ENCODE results near the gene KRTAP5-3. TPM values are rescaled to one million over a fixed set of nuclear protein-coding genes. Genes with fewer than 3 reads are reported as not detected.

Gene KRTAP5-3, protein sequence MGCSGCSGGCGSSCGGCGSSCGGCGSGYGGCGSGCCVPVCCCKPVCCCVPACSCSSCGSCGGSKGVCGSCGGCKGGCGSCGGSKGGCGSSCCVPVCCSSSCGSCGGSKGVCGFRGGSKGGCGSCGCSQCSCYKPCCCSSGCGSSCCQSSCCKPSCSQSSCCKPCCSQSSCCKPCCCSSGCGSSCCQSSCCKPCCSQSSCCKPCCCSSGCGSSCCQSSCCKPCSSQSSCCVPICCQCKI
- total RNA-seq (2011; cell fraction: chromatin; rRNA removed; ENCODE audit: low replicate concordance), result not detected in 2 replicates
- total RNA-seq (2011; cell fraction: nucleolus; rRNA removed), result not detected in 2 replicates
- total RNA-seq (2011; cell fraction: nucleoplasm; rRNA removed), result not detected in 2 replicates
- total RNA-seq (2014; rRNA removed) (not detected in 2 replicates), total RNA-seq (2014; rRNA removed; fragmentation: Illumina TruSeq; extraction: Trizol) (not detected in 2 replicates), total RNA-seq (2015; rRNA removed; fragmentation: Illumina TruSeq; extraction: Trizol) (not detected in 2 replicates), total RNA-seq (2021) (not detected in 2 replicates), polyA plus RNA-seq (2011; rRNA removed) (not detected in 2 replicates), polyA plus RNA-seq (2014; fragmentation: Illumina TruSeq; extraction: Trizol) (not detected in 2 replicates), polyA plus RNA-seq (2014; fragmentation: Nextera tagmentation; extraction: Ambion mirVana) (not detected), polyA plus RNA-seq (2014; rRNA removed) (not detected in 2 replicates), polyA minus RNA-seq (2011; rRNA and poly(A)+ RNA removed) (not detected in 2 replicates), Bru-seq, nascent RNA (not detected), BruChase-seq, experiment 1, labeled RNA remaining after a 2-hour chase (not detected), BruChase-seq, experiment 2, labeled RNA remaining after a 6-hour chase (not detected)
- polyA plus RNA-seq (2011; cell fraction: cytosol; rRNA removed), result not detected in 2 replicates
- polyA plus RNA-seq (2011; cell fraction: nucleus; rRNA removed), result not detected in 2 replicates
- polyA plus RNA-seq (2012), result not detected in 2 replicates
- not detected in 2 replicates for polyA minus RNA-seq (2011; cell fraction: cytosol; rRNA and poly(A)+ RNA removed)
- polyA minus RNA-seq (2011; cell fraction: nucleus; rRNA and poly(A)+ RNA removed), result not detected in 2 replicates
- long read RNA-seq, experiment 1, result 0 reads
- long read RNA-seq, experiment 2, result 0 reads
- long read RNA-seq, experiment 3, result 0 reads

DNA sequence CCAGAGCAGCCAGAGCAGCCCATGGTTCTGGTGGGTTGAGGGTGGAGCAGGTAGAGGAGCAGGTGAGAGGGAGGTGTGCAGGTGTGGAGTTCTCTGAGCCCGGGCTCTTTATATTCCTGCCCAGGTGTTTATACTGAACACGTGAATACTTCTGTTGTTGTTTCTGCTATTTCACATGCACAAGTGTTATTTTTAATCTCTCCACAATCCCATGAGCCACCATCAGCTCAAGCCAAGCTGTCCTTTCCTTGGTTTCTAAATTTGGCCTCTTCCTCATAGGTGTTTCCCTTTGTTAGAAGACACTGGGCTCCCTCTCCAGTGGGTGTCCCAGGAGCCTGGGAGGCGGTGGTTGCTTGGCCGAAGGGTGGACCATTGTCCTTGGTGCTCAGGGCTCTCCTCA lies at the start of gene KRTAP5-3:
Gene KRTAP5-3, minus strand, starts transcription at position 101 of the 400 bp plus-strand sequence. Its CDS starts 78 bp downstream, at position 23.
- FAIRE-seq (no peak), ATAC-seq (no peak)

More for the DNA sequence above, at the start of gene KRTAP5-3:
- Histone ChIP-seq H3K36me3 (ENCODE audit: control insufficient read depth, insufficient read depth, low read length) (no peaks in the 10 kb centered on the region), H3K4me1 (replicated peaks in 1 of 2; ENCODE audit: control insufficient read depth in 2 of 2, insufficient read depth in 2 of 2, low read length in 2 of 2) (no peaks in the 10 kb centered on the region; a peak in 1 of 5 replicates), H3K79me2 (ENCODE audit: control insufficient read depth, insufficient read depth, low read length) (no peaks in the 10 kb centered on the region), H3K4me3 (no peak within 1 kb of the TSS), H3K27me3 (ENCODE audit: control insufficient read depth in 2 of 2, insufficient read depth in 2 of 2, low read length in 2 of 2) (peaks cover 14 to 59% of the 10 kb centered on the region in 2 experiments), H3K9ac (ENCODE audit: insufficient read depth in 1 of 2, low read depth in 2 of 2, low read length in 2 of 2) (no peak within 1 kb of the TSS), H3K9me1 (ENCODE audit: control insufficient read depth, insufficient read depth, low read length) (peaks cover 2% of the 10 kb centered on the region), H3K9me3 (replicated peaks; ENCODE audit: control insufficient read depth, insufficient read depth, low read depth, low read length) (no peaks in the 10 kb centered on the region), H3K4me2 (ENCODE audit: insufficient read depth, low read length) (no peak within 1 kb of the TSS), H4K20me1 (replicated peaks; ENCODE audit: control insufficient read depth, insufficient read depth, low read length) (no peaks in the 10 kb centered on the region), H3K27ac (ENCODE audit: extremely low read depth, low read depth, low read length) (no peak within 1 kb of the TSS), H2AFZ (ENCODE audit: low read depth, low read length) (no peak within 1 kb of the TSS)
- DNase-seq (ENCODE audit: extremely low read depth in 1 of 4, low spot score in 3 of 4), result no peak
- 5% methylated on average over 4 of the region's 4 CpGs for WGBS (ENCODE audit: insufficient coverage, low coverage, missing lambda C conversion rate)
- ChIA-PET POLR2A (interaction anchor here (1.1 kb wide), 1 partner anchor 22 kb away, joined by 3 read pairs; no protein-coding TSS in a partner anchor), CTCF (ENCODE audit: low intra/inter-chr PET ratio) (no interaction called here)
- no TSS peak for BruUV-seq (replicated peaks)
- intact Hi-C loops (cut with micrococcal nuclease) (no loop called here), in situ Hi-C loops (cut with MboI) (no loop called here)
- TF ChIP-seq, protein P1, sequence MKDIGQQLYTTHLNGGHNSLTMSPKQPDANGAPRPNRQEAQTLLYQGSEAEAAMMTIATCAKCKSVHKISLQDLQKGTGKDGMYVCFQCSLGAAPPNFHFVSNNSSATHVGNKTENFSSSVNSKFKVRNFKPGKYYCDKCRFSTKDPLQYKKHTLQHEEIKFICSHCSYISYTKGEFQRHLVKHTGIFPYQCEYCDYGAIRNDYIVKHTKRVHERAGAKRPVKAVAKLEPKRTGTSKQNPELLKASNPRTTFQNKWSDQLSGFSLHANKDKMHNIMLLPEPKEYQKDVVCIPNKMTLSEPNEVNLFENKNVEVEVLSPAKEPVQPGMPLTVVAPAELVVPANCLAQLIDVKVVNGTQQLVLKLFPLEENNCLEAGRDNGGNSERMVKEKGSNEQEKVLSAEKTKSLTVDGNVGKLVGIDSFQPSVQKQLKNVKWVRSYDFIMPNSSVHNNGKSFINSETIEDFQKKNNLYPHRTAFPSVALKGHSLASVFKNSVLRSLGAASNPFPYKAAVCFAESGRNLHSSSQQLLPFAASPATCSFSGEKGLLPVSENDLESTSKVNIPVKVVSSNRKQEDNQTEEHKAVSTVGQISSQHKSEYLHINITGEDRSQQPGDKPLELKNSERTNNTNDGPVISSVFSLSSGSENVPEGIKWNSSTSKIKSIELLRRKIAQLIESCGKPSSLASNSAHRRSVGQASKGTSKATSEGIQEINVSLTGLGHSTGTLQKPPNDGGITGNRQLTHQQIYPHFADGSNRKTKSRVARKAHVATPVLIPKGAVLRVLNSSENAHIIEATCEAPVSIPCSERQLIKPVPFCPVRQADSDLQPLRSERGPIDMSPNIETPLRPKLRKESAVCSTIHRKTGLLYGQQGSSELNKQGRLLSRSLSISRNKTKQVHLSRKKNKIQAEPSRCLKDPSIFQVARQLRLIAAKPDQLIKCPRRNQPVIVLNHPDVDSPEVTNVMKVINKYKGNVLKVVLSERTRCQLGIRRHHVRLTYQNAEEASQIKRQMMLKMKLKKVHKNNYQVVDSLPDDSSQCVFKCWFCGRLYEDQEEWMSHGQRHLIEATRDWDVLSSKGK (CRISPR knock-in tag; IDR thresholded peaks at IDR 0.05), result no peak
- no peak for TF ChIP-seq ZNF561 (CRISPR knock-in tag; conservative IDR thresholded peaks at IDR 0.05)
- TF ChIP-seq MEF2A (IDR thresholded peaks at IDR 0.05; ENCODE audit: control insufficient read depth, low read depth, low read length), result no peak
- no peak for TF ChIP-seq ILF3 (IDR thresholded peaks at IDR 0.05; ENCODE audit: borderline replicate concordance)
- TF ChIP-seq ZEB2 (IDR thresholded peaks at IDR 0.05), result no peak

Data from K562 (cell line).